AG09309 (cell line): ENCODE data around the gene HOXD9.

Experiments
- DNase-seq: peaks from one replicate; pipeline ENCODE4 v3.0.0-alpha.2; 2010; ENCODE audit warnings: low read depth
- H3K4me3 ChIP-seq: 2 replicates; pipeline ENCODE4 v1.5.1; 2011; ENCODE audit warnings: mild to moderate bottlenecking, low read depth, low read length, moderate library complexity; ENCODE audit not compliant: control insufficient read depth
- CTCF ChIP-seq: IDR thresholded peaks from 2 replicates; pipeline ENCODE4 v1.5.1; 2011; ENCODE audit warnings: mild to moderate bottlenecking, low read depth, low read length, inconsistent platforms; ENCODE audit not compliant: insufficient read depth, control insufficient read depth; ENCODE audit errors: missing control alignments

HOXD9 gene

DNA sequence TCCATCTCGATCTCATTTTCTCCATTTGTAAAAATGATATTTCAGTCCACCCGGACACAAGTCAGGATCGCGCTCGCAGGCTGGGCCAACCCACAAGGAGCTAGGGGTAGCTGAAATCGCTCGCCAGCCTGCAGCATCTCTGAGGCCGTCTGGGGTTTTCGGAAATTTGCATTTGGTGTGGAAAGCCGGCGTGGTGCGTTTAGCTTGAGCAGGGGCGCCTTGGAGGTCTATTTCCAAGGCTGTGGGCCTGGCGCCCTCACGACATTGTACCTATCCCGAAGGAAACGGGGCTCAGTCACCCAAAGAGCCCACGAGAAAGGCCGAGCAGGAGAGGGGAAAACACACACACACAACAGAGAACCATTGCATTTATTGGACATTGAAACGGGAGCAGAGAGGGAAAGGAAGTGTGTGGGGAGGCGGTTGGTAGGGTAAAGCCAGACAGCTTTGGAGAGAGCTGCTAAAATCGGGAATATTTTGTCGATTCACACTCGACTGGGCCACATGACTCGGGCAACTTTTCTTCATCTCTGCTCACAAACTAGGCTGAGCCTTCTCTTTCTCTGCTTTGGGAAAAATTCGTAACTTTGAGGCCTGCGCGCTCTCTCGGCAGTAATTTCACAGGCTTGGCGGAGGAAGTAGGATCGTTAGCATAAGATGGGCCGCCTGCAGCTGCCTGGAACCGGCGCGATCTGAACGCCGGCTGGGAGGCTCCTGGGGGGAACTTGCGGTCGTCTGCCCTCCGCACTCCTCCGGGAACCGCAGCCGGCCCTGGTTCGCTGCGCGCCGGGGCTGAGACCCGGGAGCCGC, 5.9 kb downstream of the HOXD9 start:
- DNase-seq: no peak
- no peak for TF ChIP-seq CTCF
- H3K4me3 ChIP-seq: peak overlapping the region; percentile 58

GRCh38 chr2:176128982-176129796, 6.7 kb downstream of the HOXD9 start, which contains the start of gene HOXD8:
Gene HOXD8 (plus strand): TSS chr2:176129705. CDS start chr2:176130367, 662 bp downstream.
- peak within 1 kb of the TSS; percentile 58 for H3K4me3 ChIP-seq
- no peak for DNase-seq
- TF ChIP-seq CTCF: no peak

GRCh38 chr2:176129813-176130146, 7.3 kb downstream of the HOXD9 start:
- DNase-seq: no peak
- peak overlapping the region; percentile 58 for H3K4me3 ChIP-seq
- no peak for TF ChIP-seq CTCF

GRCh38 chr2:176130147-176130956, 7.8 kb downstream of the HOXD9 start:
- peak; percentile 8 for TF ChIP-seq CTCF
- H3K4me3 ChIP-seq: peak overlapping the region; percentile 58
- no peak for DNase-seq

DNA sequence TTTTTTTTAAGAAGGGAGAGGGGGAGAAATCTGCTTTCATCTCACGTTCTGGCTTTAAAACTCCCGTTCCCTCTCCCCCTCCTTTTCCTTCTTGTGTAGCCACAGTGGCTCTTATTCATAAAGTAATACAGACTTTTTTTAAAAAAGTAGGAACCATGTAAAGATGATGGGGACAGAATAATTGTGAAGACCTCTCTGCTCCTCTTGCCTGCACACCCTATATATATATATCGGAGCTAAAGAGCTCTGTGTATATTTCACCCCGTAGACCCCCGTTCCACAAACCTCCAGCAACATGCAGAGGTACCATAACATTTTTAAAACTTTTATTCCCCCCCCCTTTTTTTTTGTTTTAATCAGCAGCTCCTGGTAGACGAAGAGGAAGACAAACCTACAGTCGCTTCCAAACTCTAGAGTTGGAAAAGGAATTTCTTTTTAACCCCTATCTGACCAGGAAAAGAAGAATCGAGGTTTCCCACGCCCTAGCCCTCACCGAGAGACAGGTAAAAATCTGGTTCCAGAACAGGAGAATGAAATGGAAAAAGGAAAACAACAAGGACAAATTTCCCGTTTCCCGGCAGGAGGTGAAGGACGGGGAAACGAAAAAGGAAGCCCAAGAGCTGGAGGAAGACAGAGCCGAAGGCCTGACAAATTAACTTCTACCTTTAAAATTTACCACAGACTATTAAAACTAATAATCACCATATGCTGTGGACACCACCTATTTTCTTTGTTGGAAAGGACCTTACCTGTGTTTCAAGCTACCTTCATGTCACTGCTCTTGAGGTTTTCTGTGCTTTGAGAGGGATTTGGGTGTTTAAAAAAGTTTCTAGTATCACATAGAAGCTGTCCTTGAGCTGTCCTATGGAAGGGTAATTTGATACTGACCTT, 8.7 kb downstream of the HOXD9 start:
- TF ChIP-seq CTCF: no peak
- no peak for DNase-seq
- H3K4me3 ChIP-seq: peak overlapping the region; percentile 58
